Thoracic aorta (tissue), 2 donors: ENCODE measurements around the gene CCT8. TPM values are rescaled to one million over a fixed set of nuclear protein-coding genes. Genes with fewer than 3 reads are reported as not detected.

Source experiments
- ATAC-seq: fragments of 150-250 bp; one replicate; pipeline ENCODE4 v1.8.0; 2017; ENCODE audit warnings: low read depth; ENCODE audit not compliant: insufficient number of reproducible peaks, low FRiP score
- DNase-seq: peaks from one replicate; pipeline ENCODE4 v3.0.0-alpha.2; 2020; ENCODE audit warnings: low spot score
- H3K27ac ChIP-seq, 2 donors: fragments of 200-600 bp; sonication (generic); 1 replicate in 1 of 2; 2 replicates in 1 of 2; pipeline ENCODE4 v1.5.1; 2016; ENCODE audit warnings: mild to moderate bottlenecking in 2 of 2, moderate library complexity in 2 of 2
- H3K27me3 ChIP-seq: fragments of 200-600 bp; sonication (generic); replicated peaks from 2 replicates; pipeline ENCODE4 v1.6.0; 2016; ENCODE audit warnings: mild to moderate bottlenecking; ENCODE audit not compliant: insufficient read depth
- H3K36me3 ChIP-seq: fragments of 200-600 bp; sonication (generic); one replicate; pipeline ENCODE4 v1.5.1; 2016
- H3K4me1 ChIP-seq, 2 donors: fragments of 200-600 bp; sonication (generic); 1 replicate in 1 of 2; 2 replicates in 1 of 2; pipeline versions ENCODE4 v1.5.1 to v1.6.0; 2016; ENCODE audit warnings: low read depth in 2 of 2, mild to moderate bottlenecking in 1 of 2; ENCODE audit not compliant: control insufficient read depth in 1 of 2
- H3K4me3 ChIP-seq: fragments of 200-600 bp; sonication (generic); 2 replicates; pipeline ENCODE4 v1.5.1; 2016; ENCODE audit warnings: mild to moderate bottlenecking
- H3K9me3 ChIP-seq: fragments of 200-600 bp; sonication (generic); 2 replicates; pipeline ENCODE4 v1.5.1; 2016
- total RNA-seq, 2 donors: library from RNA; depleted of rRNA; stranded (reverse); fragments of >200 nt; gene quantifications; one replicate each; pipeline versions ENCODE4 v1.1.0 to v1.2.3, GENCODE V29; 2016
- TF ChIP-seq, protein P1 (sequence below): fragments of 200-600 bp; sonication (generic); IDR thresholded peaks from one replicate; pipeline ENCODE4 v1.5.1; 2019; ENCODE audit warnings: antibody characterized with exemption

The CCT8 gene
- total RNA-seq, 2 donors from 2014 or later = 76.9 to 110 TPM

DNA sequence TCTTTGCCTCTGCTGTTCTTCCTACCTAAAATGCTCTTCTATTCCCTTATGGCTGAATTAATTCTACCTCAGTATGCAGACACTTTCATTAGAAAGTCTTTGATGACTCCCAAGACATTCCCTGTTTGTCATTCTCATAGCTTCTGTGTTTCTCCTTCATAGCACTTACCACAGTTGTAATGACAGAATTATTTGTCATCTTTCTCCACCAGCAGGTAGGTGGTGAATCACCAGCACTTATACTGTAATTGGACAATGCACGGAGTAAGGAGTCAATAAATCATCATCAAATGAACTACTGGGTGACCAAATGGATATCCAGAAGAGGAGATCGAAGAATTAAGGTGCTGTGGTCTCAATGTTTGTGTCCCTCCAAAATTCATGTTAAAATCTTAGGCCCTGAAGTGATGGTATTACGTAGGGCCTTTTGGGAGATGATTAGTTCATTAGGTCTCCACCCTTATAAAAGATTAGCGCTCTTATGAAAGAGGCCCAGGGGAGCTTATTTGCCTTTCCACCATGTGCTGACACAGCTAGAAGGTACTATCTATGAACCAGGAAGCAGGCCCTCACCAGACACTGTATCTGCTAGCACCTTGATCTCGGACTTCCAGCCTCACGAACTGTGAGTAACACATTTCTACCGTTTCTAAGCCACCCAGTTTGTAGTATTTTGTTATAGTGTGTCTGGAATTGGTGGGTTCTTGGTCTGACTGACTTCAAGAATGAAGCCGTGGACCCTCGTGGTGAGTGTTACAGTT lies 2.4 kb upstream of the CCT8 start:
- Histone ChIP-seq H3K27ac (peak overlapping the region; percentile 81 to 90), H3K36me3 (no peaks in the 10 kb centered on the region), H3K27me3 (no peaks in the 10 kb centered on the region), H3K4me3 (peak overlapping the region; percentile 79), H3K4me1 (peaks cover 32 to 47% of the 10 kb centered on the region in 2 donors), H3K9me3 (no peaks in the 10 kb centered on the region)
- no peak for ATAC-seq
- no peak for DNase-seq
- TF ChIP-seq, protein P1, sequence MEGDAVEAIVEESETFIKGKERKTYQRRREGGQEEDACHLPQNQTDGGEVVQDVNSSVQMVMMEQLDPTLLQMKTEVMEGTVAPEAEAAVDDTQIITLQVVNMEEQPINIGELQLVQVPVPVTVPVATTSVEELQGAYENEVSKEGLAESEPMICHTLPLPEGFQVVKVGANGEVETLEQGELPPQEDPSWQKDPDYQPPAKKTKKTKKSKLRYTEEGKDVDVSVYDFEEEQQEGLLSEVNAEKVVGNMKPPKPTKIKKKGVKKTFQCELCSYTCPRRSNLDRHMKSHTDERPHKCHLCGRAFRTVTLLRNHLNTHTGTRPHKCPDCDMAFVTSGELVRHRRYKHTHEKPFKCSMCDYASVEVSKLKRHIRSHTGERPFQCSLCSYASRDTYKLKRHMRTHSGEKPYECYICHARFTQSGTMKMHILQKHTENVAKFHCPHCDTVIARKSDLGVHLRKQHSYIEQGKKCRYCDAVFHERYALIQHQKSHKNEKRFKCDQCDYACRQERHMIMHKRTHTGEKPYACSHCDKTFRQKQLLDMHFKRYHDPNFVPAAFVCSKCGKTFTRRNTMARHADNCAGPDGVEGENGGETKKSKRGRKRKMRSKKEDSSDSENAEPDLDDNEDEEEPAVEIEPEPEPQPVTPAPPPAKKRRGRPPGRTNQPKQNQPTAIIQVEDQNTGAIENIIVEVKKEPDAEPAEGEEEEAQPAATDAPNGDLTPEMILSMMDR = no peak

DNA sequence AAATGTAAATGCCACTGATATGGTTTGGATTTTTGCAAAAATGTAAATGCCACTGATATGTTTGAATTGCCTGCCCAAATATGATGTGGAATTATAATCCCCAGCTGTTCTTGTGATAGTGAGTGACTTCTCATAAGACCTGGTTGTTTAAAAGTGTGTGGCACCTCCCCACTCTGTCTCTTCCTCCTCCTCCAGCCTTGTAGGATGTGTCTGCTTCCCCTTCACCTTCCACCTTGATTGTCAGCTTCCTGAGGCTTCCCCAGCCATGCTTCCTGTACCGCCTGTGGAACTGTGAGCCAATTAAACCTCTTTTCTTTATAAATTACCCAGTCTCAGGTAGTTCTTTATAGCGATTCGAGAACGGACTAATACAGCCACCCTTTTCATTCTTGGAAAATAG lies 1.3 kb upstream of the CCT8 start:
- no peak for ATAC-seq

DNA sequence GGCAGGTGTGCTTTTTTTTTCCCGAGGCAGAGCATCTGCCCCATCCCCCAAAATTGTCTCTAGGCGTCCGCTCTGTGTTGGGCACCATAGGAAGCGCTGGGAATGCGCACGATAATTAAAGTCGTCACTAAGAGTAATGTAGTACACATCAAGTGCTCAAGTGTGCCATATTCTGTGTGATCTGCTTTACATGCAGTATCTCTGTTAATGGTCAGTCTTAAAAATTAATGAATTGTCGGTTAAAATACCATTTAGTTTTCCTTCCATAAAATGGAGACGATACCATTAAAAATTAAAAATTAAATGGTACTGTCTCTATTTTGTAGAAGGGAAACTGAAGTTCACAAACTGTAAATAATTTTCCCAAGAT lies 544 bp upstream of the CCT8 start:
- peak; percentile 19 for ATAC-seq
- peak overlapping the region; percentile 93 for H3K4me3 ChIP-seq
- TF ChIP-seq, protein P1 = no peak
- H3K27ac ChIP-seq = peak overlapping the region; percentile 92 to 94
- H3K9me3 ChIP-seq = no peaks in the 10 kb centered on the region
- peaks cover 28 to 34% of the 10 kb centered on the region in 2 donors for H3K4me1 ChIP-seq
- no peaks in the 10 kb centered on the region for H3K36me3 ChIP-seq
- no peak for DNase-seq
- no peaks in the 10 kb centered on the region for H3K27me3 ChIP-seq

More for the DNA sequence above, 1.3 kb upstream of the CCT8 start:
- no peak overlapping the region for H3K4me3 ChIP-seq
- no peaks in the 10 kb centered on the region for H3K9me3 ChIP-seq
- H3K27ac ChIP-seq = no peak overlapping the region
- no peaks in the 10 kb centered on the region for H3K36me3 ChIP-seq
- peaks cover 28 to 41% of the 10 kb centered on the region in 2 donors for H3K4me1 ChIP-seq
- TF ChIP-seq, protein P1 = no peak
- no peak for DNase-seq
- no peaks in the 10 kb centered on the region for H3K27me3 ChIP-seq

DNA sequence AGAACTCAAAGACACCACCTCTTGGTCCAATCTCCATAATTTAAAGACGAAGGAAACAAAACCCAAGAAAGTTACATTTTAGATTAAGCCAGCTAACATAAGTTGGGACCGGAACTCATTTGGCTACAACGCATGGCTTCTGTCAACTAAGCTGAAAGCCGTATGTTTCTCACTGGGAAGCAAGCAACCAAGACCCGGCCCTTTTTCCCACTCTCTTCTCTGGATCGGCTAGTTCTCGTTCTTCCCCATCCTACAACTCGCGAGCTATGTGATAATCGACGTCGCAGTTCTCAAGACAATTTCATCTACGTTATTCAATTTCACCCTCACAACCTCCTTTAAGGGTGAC lies 601 bp downstream of the CCT8 start:
- peak overlapping the region; percentile 92 to 94 for H3K27ac ChIP-seq
- H3K9me3 ChIP-seq = no peaks in the 10 kb centered on the region
- H3K4me1 ChIP-seq = peaks cover 21 to 27% of the 10 kb centered on the region in 2 donors
- H3K27me3 ChIP-seq = no peaks in the 10 kb centered on the region
- peaks cover 2% of the 10 kb centered on the region for H3K36me3 ChIP-seq
- ATAC-seq = no peak
- peak overlapping the region; percentile 93 for H3K4me3 ChIP-seq
- TF ChIP-seq, protein P1 = no peak
- DNase-seq = no peak

DNA sequence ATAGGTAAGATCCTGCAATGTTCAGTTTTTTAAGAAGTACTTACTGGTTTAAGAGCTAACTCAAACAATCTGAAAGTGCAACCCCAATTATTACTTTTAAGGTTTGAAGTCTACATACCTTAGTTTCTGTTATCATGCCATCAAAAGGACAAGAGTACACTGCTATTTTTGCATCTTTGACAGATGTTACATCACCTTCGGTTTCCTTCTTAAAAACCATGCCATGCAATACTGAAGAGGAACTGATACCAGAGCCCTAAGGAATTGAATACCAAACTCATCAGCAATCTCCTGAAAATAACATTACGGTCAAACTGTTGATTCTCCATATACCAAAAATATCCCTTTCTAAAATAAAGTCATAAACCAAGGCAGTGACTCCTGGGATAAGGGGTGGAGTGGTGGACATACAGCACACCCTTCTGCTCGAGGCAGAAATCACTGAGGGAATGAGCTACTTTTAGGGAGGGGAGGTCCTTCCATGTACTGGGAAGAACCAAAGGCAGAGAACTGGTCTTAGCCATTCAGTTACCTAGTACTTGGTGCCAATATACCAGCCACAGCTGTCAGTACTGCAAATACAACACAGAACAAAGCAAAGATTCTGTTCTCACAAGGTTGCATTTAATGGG lies 8.5 kb downstream of the CCT8 start:
- no peak overlapping the region for H3K27ac ChIP-seq
- TF ChIP-seq, protein P1 = no peak
- H3K27me3 ChIP-seq = no peaks in the 10 kb centered on the region
- no peaks in the 10 kb centered on the region for H3K4me1 ChIP-seq
- H3K36me3 ChIP-seq = peaks cover 63% of the 10 kb centered on the region
- ATAC-seq = no peak
- DNase-seq = no peak
- H3K4me3 ChIP-seq = no peak overlapping the region
- H3K9me3 ChIP-seq = no peaks in the 10 kb centered on the region
